ENCODE measurements around the gene HNRNPCL1.

- no peak for TF ChIP-seq CTCF (IDR thresholded peaks at IDR 0.05)
- TF ChIP-seq POLR2AphosphoS5 (IDR thresholded peaks at IDR 0.05), result no peak
- TF ChIP-seq EP300 (IDR thresholded peaks at IDR 0.05), result no peak
Observed at GRCh38 chr1:12810691-12811408, 37.7 kb downstream of the HNRNPCL1 start.
